Ascending aorta (tissue), 2 donors: Measurements from ENCODE around the gene BATF. TPM values are rescaled to one million over a fixed set of nuclear protein-coding genes. Genes with fewer than 3 reads are reported as not detected.

Experiments
- DNase-seq, 2 donors: peaks; one replicate each; pipeline ENCODE4 v3.0.0-alpha.2; 2019; ENCODE audit warnings: low spot score in 2 of 2
- H3K27ac ChIP-seq, 2 donors: fragments of 200-600 bp; sonication (generic); one replicate each; pipeline ENCODE4 v1.5.1; 2016 to 2017; ENCODE audit warnings: mild to moderate bottlenecking in 1 of 2
- H3K27me3 ChIP-seq: fragments of 200-600 bp; sonication (generic); one replicate; pipeline ENCODE4 v1.5.1; 2017
- H3K36me3 ChIP-seq, 2 donors: fragments of 200-600 bp; sonication (generic); one replicate each; pipeline ENCODE4 v1.5.1; 2016
- H3K4me1 ChIP-seq, 2 donors: fragments of 200-600 bp; sonication (generic); one replicate each; pipeline ENCODE4 v1.5.1; 2016 to 2017; ENCODE audit warnings: mild to moderate bottlenecking in 1 of 2
- H3K4me3 ChIP-seq, 2 donors: fragments of 200-600 bp; sonication (generic); one replicate each; pipeline ENCODE4 v1.5.1; 2016 to 2017; ENCODE audit warnings: mild to moderate bottlenecking in 1 of 2
- H3K9me3 ChIP-seq, 2 donors: fragments of 200-600 bp; sonication (generic); one replicate each; pipeline ENCODE4 v1.5.1; 2016
- CTCF ChIP-seq, 3 experiments: fragments of 200-600 bp in 2 of 3; fragments of 450-650 bp in 1 of 3; sonication (generic) in 2 of 3; IDR thresholded peaks; one replicate each; pipeline ENCODE4 v1.5.1; 2016 to 2019; ENCODE audit warnings: antibody characterized with exemption in 3 of 3, mild to moderate bottlenecking in 1 of 3, moderate library complexity in 1 of 3
- intact Hi-C: fragments of 100-400 bp; cut with DNase I; formaldehyde crosslinking; loops from one replicate; pipeline ENCODE4 v1.15.1; 2023
- total RNA-seq: library from RNA; depleted of rRNA; stranded (reverse); fragments of >200 nt; gene quantifications from one replicate; pipeline ENCODE4 v1.1.0, GENCODE V29; 2016

BATF gene
- total RNA-seq, 1 donor from 2014 or later: not detected

GRCh38 chr14:75535164-75535898 is 13.1 kb downstream of the BATF start:
- H3K4me1 ChIP-seq: no peaks in the 10 kb centered on the region
- no peak overlapping the region for H3K27ac ChIP-seq
- no peak for TF ChIP-seq CTCF (IDR thresholded peaks at IDR 0.05)
- intact Hi-C loops: no loop called here
- H3K36me3 ChIP-seq: no peaks in the 10 kb centered on the region
- H3K27me3 ChIP-seq: no peaks in the 10 kb centered on the region
- no peaks in the 10 kb centered on the region for H3K9me3 ChIP-seq
- H3K4me3 ChIP-seq: no peak overlapping the region
- DNase-seq: no peak

- Histone ChIP-seq H3K9me3 (no peaks in the 10 kb centered on the region), H3K36me3 (no peaks in the 10 kb centered on the region), H3K4me3 (no peak overlapping the region), H3K27ac (no peak overlapping the region), H3K4me1 (no peaks in the 10 kb centered on the region), H3K27me3 (no peaks in the 10 kb centered on the region)
- intact Hi-C loops: no loop called here
- no peak for TF ChIP-seq CTCF (IDR thresholded peaks at IDR 0.05)
- DNase-seq: no peak
Observed at GRCh38 chr14:75537071-75537470, 14.8 kb downstream of the BATF start.

- Histone ChIP-seq H3K4me3 (no peak overlapping the region), H3K9me3 (no peaks in the 10 kb centered on the region), H3K27ac (no peak overlapping the region), H3K4me1 (no peaks in the 10 kb centered on the region), H3K27me3 (no peaks in the 10 kb centered on the region), H3K36me3 (no peaks in the 10 kb centered on the region)
- DNase-seq: no peak
- intact Hi-C loops: no loop called here
- no peak for TF ChIP-seq CTCF (IDR thresholded peaks at IDR 0.05)
Observed at GRCh38 chr14:75539162-75539560, 16.9 kb downstream of the BATF start.

GRCh38 chr14:75539561-75540478 is 17.6 kb downstream of the BATF start:
- intact Hi-C loops: no loop called here

GRCh38 chr14:75540479-75540851 is 18.2 kb downstream of the BATF start:
- TF ChIP-seq CTCF (IDR thresholded peaks at IDR 0.05): no peak
- Histone ChIP-seq H3K27ac (no peak overlapping the region), H3K4me1 (no peaks in the 10 kb centered on the region), H3K4me3 (no peak overlapping the region), H3K27me3 (no peaks in the 10 kb centered on the region), H3K9me3 (no peaks in the 10 kb centered on the region), H3K36me3 (no peaks in the 10 kb centered on the region)
- no peak for DNase-seq
- intact Hi-C loops: no loop called here

More at GRCh38 chr14:75539561-75540478, 17.6 kb downstream of the BATF start:
- Histone ChIP-seq H3K36me3 (no peaks in the 10 kb centered on the region), H3K4me3 (no peak overlapping the region), H3K9me3 (no peaks in the 10 kb centered on the region), H3K27me3 (no peaks in the 10 kb centered on the region), H3K27ac (no peak overlapping the region), H3K4me1 (no peaks in the 10 kb centered on the region)
- no peak for DNase-seq
- TF ChIP-seq CTCF (IDR thresholded peaks at IDR 0.05): no peak
